HepG2 (cell line): Measurements from ENCODE around the gene RB1. TPM values are rescaled to one million over a fixed set of nuclear protein-coding genes. Genes with fewer than 3 reads are reported as not detected.

ENCODE experiments used
- E2F5 ChIP-seq: sonication (generic); formaldehyde crosslinking; conservative IDR thresholded peaks from 2 replicates; pipeline ENCODE4 v1.4.0; 2020; ENCODE audit warnings: missing genetic modification reagents
- HMG20B ChIP-seq: conservative IDR thresholded peaks from 2 replicates; pipeline ENCODE4 v1.6.1; 2016; ENCODE audit warnings: missing genetic modification reagents, missing compliant biosample characterization
- HMGXB3 ChIP-seq: sonication (generic); formaldehyde crosslinking; IDR thresholded peaks from 2 replicates; pipeline ENCODE4 v1.4.0; 2020; ENCODE audit warnings: missing genetic modification reagents, borderline replicate concordance
- MLLT10 ChIP-seq: sonication (generic); formaldehyde crosslinking; IDR thresholded peaks from 2 replicates; pipeline ENCODE4 v1.4.0; 2020; ENCODE audit warnings: missing genetic modification reagents
- NKX3-1 ChIP-seq: sonication (generic); formaldehyde crosslinking; IDR thresholded peaks from 2 replicates; pipeline ENCODE4 v1.5.0; 2020; ENCODE audit warnings: missing genetic modification reagents
- ZNF543 ChIP-seq: sonication (generic); formaldehyde crosslinking; IDR thresholded peaks from 2 replicates; pipeline ENCODE4 v1.4.0; 2020; ENCODE audit warnings: mild to moderate bottlenecking, missing genetic modification reagents
- ZNF574 ChIP-seq: sonication (generic); formaldehyde crosslinking; IDR thresholded peaks from 2 replicates; pipeline ENCODE4 v1.4.0; 2020; ENCODE audit warnings: missing genetic modification reagents
- ZNF644 ChIP-seq: IDR thresholded peaks from 2 replicates; pipeline ENCODE4 v1.6.1; 2016; ENCODE audit warnings: low read depth
- ZNF710 ChIP-seq: sonication (generic); formaldehyde crosslinking; IDR thresholded peaks from 2 replicates; pipeline ENCODE4 v1.5.0; 2020; ENCODE audit warnings: mild to moderate bottlenecking, missing genetic modification reagents, borderline replicate concordance
- polyA plus RNA-seq, 8 experiments: library from polyadenylated mRNA; depleted of rRNA in 3 of 8; stranded (reverse) in 7 of 8; unstranded in 1 of 8; fragments of >200 nt; fragmentation: Illumina TruSeq in 4 of 8; extraction: Trizol in 4 of 8; gene quantifications; 2 replicates each; pipeline versions ENCODE4 v1.2.1 to v1.2.3, GENCODE V29; 2011 to 2016; ENCODE audit warnings: low read depth in 4 of 8, missing spikeins in 1 of 8, mixed read lengths in 1 of 8; ENCODE audit not compliant: insufficient read depth in 1 of 8
- total RNA-seq, 5 experiments: library from RNA; depleted of rRNA; stranded (reverse); fragments of >200 nt; fragmentation: Illumina TruSeq; extraction: Trizol; gene quantifications; 2 replicates each; pipeline ENCODE4 v1.2.3, GENCODE V29; 2016; ENCODE audit warnings: low read depth in 1 of 5

Gene RB1
- total and polyA plus RNA-seq, 2 of the 13 experiments (the other 11 are each of a cell fraction or from before 2014, with no cell fraction given): 15.6 to 23.7 TPM

- TF ChIP-seq ZNF543 (CRISPR knock-in tag) (no peak), ZNF710 (CRISPR knock-in tag) (no peak), ZNF574 (CRISPR knock-in tag) (no peak), MLLT10 (CRISPR knock-in tag) (no peak), ZNF644 (CRISPR knock-in tag) (no peak), HMG20B (CRISPR knock-in tag) (no peak), E2F5 (CRISPR knock-in tag) (no peak), HMGXB3 (CRISPR knock-in tag) (no peak), NKX3-1 (no peak)
Observed at GRCh38 chr13:48391257-48391656, 87.7 kb downstream of the RB1 start (continued).
